CD14-positive monocyte (primary cell): ENCODE data around the gene CMSS1. TPM values are rescaled to one million over a fixed set of nuclear protein-coding genes. Genes with fewer than 3 reads are reported as not detected.

Experiments
- DNase-seq, 3 donors: peaks; one replicate each; pipeline ENCODE4 v3.0.0-alpha.2; 2011 to 2022
- H2AFZ ChIP-seq: 2 replicates; pipeline ENCODE4 v1.6.0; 2012; ENCODE audit warnings: mild to moderate bottlenecking, low read depth, low read length, inconsistent platforms; ENCODE audit not compliant: insufficient read depth, poor library complexity, severe bottlenecking
- H3K27ac ChIP-seq, 2 donors: 1 replicate in 1 of 2; 2 replicates in 1 of 2; pipeline ENCODE4 v1.5.1; 2012 to 2013; ENCODE audit warnings: low read length in 2 of 2, control low read depth in 1 of 2, inconsistent platforms in 1 of 2, low read depth in 1 of 2, mild to moderate bottlenecking in 1 of 2
- H3K27me3 ChIP-seq, 2 donors: one replicate each; pipeline versions ENCODE4 v1.6.0 to v1.6.1; 2011 to 2013; ENCODE audit warnings: low read length in 2 of 2; ENCODE audit not compliant: control insufficient read depth in 2 of 2, insufficient read depth in 2 of 2
- H3K36me3 ChIP-seq, 2 donors: replicated peaks in 1 of 2; 1 replicate in 1 of 2; 2 replicates in 1 of 2; pipeline versions ENCODE4 v1.5.1 to v1.6.1; 2012 to 2013; ENCODE audit warnings: low read length in 2 of 2, control low read depth in 1 of 2, inconsistent platforms in 1 of 2, mild to moderate bottlenecking in 1 of 2; ENCODE audit not compliant: insufficient read depth in 2 of 2, control insufficient read depth in 1 of 2
- H3K4me1 ChIP-seq, 2 donors: 1 replicate in 1 of 2; 2 replicates in 1 of 2; pipeline versions ENCODE4 v1.5.1 to v1.6.1; 2012 to 2013; ENCODE audit warnings: low read length in 2 of 2, control low read depth in 1 of 2, inconsistent platforms in 1 of 2, mild to moderate bottlenecking in 1 of 2, moderate library complexity in 1 of 2; ENCODE audit not compliant: insufficient read depth in 2 of 2, control insufficient read depth in 1 of 2
- H3K4me2 ChIP-seq: replicated peaks from 2 replicates; pipeline ENCODE3; 2012; ENCODE audit warnings: low read length, moderate library complexity, mild to moderate bottlenecking; ENCODE audit not compliant: poor library complexity, severe bottlenecking; ENCODE audit errors: extremely low read depth
- H3K4me3 ChIP-seq, 3 experiments: fragments of 200-600 bp in 1 of 3; sonication (generic) in 1 of 3; replicated peaks in 1 of 3; 1 replicate in 2 of 3; 2 replicates in 1 of 3; pipeline ENCODE4 v1.5.1; 2011 to 2013; ENCODE audit warnings: low read length in 3 of 3, mild to moderate bottlenecking in 3 of 3, control low read depth in 2 of 3, low read depth in 2 of 3, inconsistent platforms in 1 of 3, moderate library complexity in 1 of 3
- H3K79me2 ChIP-seq: 2 replicates; pipeline ENCODE4 v1.6.0; 2012; ENCODE audit warnings: mild to moderate bottlenecking, control low read depth, inconsistent platforms, low read length, moderate library complexity; ENCODE audit not compliant: insufficient read depth
- H3K9ac ChIP-seq: 2 replicates; pipeline ENCODE4 v1.6.0; 2017; ENCODE audit warnings: low read length, mild to moderate bottlenecking; ENCODE audit not compliant: insufficient read depth, poor library complexity, severe bottlenecking
- H3K9me3 ChIP-seq, 2 donors: replicated peaks in 1 of 2; 1 replicate in 1 of 2; 2 replicates in 1 of 2; pipeline versions ENCODE4 v1.5.1 to v1.6.1; 2012 to 2013; ENCODE audit warnings: low read length in 2 of 2, control low read depth in 1 of 2; ENCODE audit not compliant: control insufficient read depth in 1 of 2, insufficient read depth in 1 of 2
- H4K20me1 ChIP-seq: 2 replicates; pipeline ENCODE4 v1.6.0; 2012; ENCODE audit warnings: mild to moderate bottlenecking, low read length, control low read depth, moderate library complexity; ENCODE audit not compliant: insufficient read depth
- H3K27ac Mint-ChIP-seq, 7 donors: one replicate each; pipeline ENCODE4 v1.8.0; 2020; ENCODE audit warnings: mild to moderate bottlenecking in 7 of 7, mixed read lengths in 7 of 7, moderate library complexity in 6 of 7, inconsistent platforms in 2 of 7
- H3K27me3 Mint-ChIP-seq, 3 donors: one replicate each; pipeline ENCODE4 v1.8.0; 2021 to 2022; ENCODE audit warnings: low read depth in 3 of 3, mild to moderate bottlenecking in 3 of 3, mixed read lengths in 3 of 3, moderate library complexity in 3 of 3, inconsistent platforms in 1 of 3
- H3K36me3 Mint-ChIP-seq, 2 donors: one replicate each; pipeline ENCODE4 v1.8.0; 2020; ENCODE audit warnings: mixed read lengths in 2 of 2, inconsistent platforms in 1 of 2, mild to moderate bottlenecking in 1 of 2
- H3K4me1 Mint-ChIP-seq: one replicate; pipeline ENCODE4 v1.8.0; 2020; ENCODE audit warnings: mild to moderate bottlenecking, mixed read lengths
- H3K4me3 Mint-ChIP-seq, 2 donors: one replicate each; pipeline ENCODE4 v1.8.0; 2020; ENCODE audit warnings: mild to moderate bottlenecking in 2 of 2, mixed read lengths in 2 of 2, moderate library complexity in 1 of 2
- H3K9me3 Mint-ChIP-seq, 7 donors: one replicate each; pipeline ENCODE4 v1.8.0; 2020 to 2022; ENCODE audit warnings: mixed read lengths in 7 of 7, mild to moderate bottlenecking in 6 of 7, moderate library complexity in 6 of 7, inconsistent platforms in 2 of 7
- CTCF ChIP-seq: fragments of 200-600 bp; IDR thresholded peaks from one replicate; pipeline ENCODE4 v1.8.0; 2022; ENCODE audit warnings: antibody characterized with exemption, mild to moderate bottlenecking
- WGBS: methylation state at CpG from one replicate; pipeline ENCODE4 v1.1.5; 2013; ENCODE audit warnings: missing lambda C conversion rate; ENCODE audit not compliant: insufficient coverage; 5-methylcytosine and 5-hydroxymethylcytosine counted together
- intact Hi-C, 2 donors: fragments of 100-400 bp; cut with micrococcal nuclease; formaldehyde crosslinking; loops; one replicate each; pipeline versions ENCODE4 v1.15.0 to v1.15.1; 2023
- polyA plus RNA-seq, 3 donors: library from polyadenylated mRNA; depleted of rRNA in 1 of 3; unstranded in 2 of 3; stranded (reverse) in 1 of 3; fragments of 300-500 nt in 2 of 3; fragments of >200 nt in 1 of 3; fragmentation: Illumina TruSeq in 2 of 3; gene quantifications; 1 replicate in 2 of 3; 2 replicates in 1 of 3; pipeline ENCODE4 v1.2.3, GENCODE V29; 2012 to 2021

CMSS1 gene
- polyA plus RNA-seq, 3 donors: 1.1 to 3.6 (median 2.2) TPM

- Histone ChIP-seq H3K27me3 (no peaks in the 10 kb centered on the region), H2AFZ (no peak overlapping the region), H3K36me3 (no peaks in the 10 kb centered on the region), H3K79me2 (no peaks in the 10 kb centered on the region), H4K20me1 (no peaks in the 10 kb centered on the region), H3K9ac (no peak overlapping the region), H3K4me3 (no peak overlapping the region), H3K9me3 (no peaks in the 10 kb centered on the region), H3K4me2 (no peak overlapping the region), H3K27ac (no peak overlapping the region), H3K4me1 (no peaks in the 10 kb centered on the region)
- H3K4me3 Mint-ChIP-seq: no peak overlapping the region
- no peak overlapping the region for H3K27ac Mint-ChIP-seq
- WGBS: no CpG with 5 or more reads among the region's 2 CpGs
- intact Hi-C loops: no loop called here
- no peak for DNase-seq
- no peaks in the 10 kb centered on the region for H3K9me3 Mint-ChIP-seq
- no peak for TF ChIP-seq CTCF
- peaks cover 9% of the 10 kb centered on the region for H3K4me1 Mint-ChIP-seq
- H3K36me3 Mint-ChIP-seq: no peaks in the 10 kb centered on the region
- H3K27me3 Mint-ChIP-seq: no peaks in the 10 kb centered on the region
These were observed 63.5 kb downstream of the CMSS1 start for GRCh38 chr3:99881121-99881524.

- TF ChIP-seq CTCF: no peak
- H3K27me3 Mint-ChIP-seq: peaks cover 0 to 3% (median 0%) of the 10 kb centered on the region in 3 donors
These were observed 64.9 kb downstream of the CMSS1 start for GRCh38 chr3:99882436-99883137.

More at GRCh38 chr3:99882436-99883137, 64.9 kb downstream of the CMSS1 start:
- intact Hi-C loops: no loop called here
- Histone ChIP-seq H3K79me2 (no peaks in the 10 kb centered on the region), H3K27ac (no peak overlapping the region), H3K27me3 (no peaks in the 10 kb centered on the region), H3K4me1 (no peaks in the 10 kb centered on the region), H3K4me3 (no peak overlapping the region), H3K9ac (no peak overlapping the region), H3K4me2 (no peak overlapping the region), H4K20me1 (no peaks in the 10 kb centered on the region), H3K9me3 (no peaks in the 10 kb centered on the region), H2AFZ (no peak overlapping the region), H3K36me3 (no peaks in the 10 kb centered on the region)
- no peak for DNase-seq
- Mint-ChIP-seq H3K36me3 (no peaks in the 10 kb centered on the region), H3K9me3 (no peaks in the 10 kb centered on the region), H3K4me3 (no peak overlapping the region), H3K27ac (no peak overlapping the region), H3K4me1 (peaks cover 3% of the 10 kb centered on the region)
- WGBS: no CpG with 5 or more reads among the region's 1 CpG
